KMS-11 (cell line): ENCODE measurements around the gene UBE3B.

ENCODE experiments used
- H2AFZ ChIP-seq: fragments of 200-600 bp; sonication (generic); 2 replicates; pipeline ENCODE4 v1.6.1; 2016; ENCODE audit warnings: antibody characterized with exemption, mixed run types, low read depth
- H3K27ac ChIP-seq: fragments of 200-600 bp; sonication (generic); 2 replicates; pipeline ENCODE4 v1.6.1; 2016; ENCODE audit warnings: mild to moderate bottlenecking, mixed run types
- H3K27me3 ChIP-seq: fragments of 200-600 bp; sonication (generic); 2 replicates; pipeline ENCODE4 v1.6.1; 2017; ENCODE audit warnings: mild to moderate bottlenecking, low read depth, mixed run types, moderate library complexity; ENCODE audit not compliant: insufficient read depth
- H3K36me3 ChIP-seq: fragments of 200-600 bp; sonication (generic); 2 replicates; pipeline ENCODE4 v1.6.1; 2017; ENCODE audit warnings: mild to moderate bottlenecking, mixed run types; ENCODE audit not compliant: insufficient read depth
- H3K4me1 ChIP-seq: fragments of 200-600 bp; sonication (generic); 2 replicates; pipeline ENCODE4 v1.6.1; 2016; ENCODE audit warnings: mild to moderate bottlenecking, low read depth, mixed run types; ENCODE audit not compliant: poor library complexity, severe bottlenecking
- H3K4me2 ChIP-seq: fragments of 200-600 bp; sonication (generic); 2 replicates; pipeline ENCODE4 v1.7.0; 2016; ENCODE audit warnings: mild to moderate bottlenecking, mixed run types
- H3K4me3 ChIP-seq: fragments of 200-600 bp; sonication (generic); IDR thresholded peaks from 2 replicates; pipeline ENCODE4 v1.6.1; 2017; ENCODE audit warnings: low read depth, low read length, mixed read lengths; ENCODE audit not compliant: insufficient read depth
- H3K79me2 ChIP-seq: fragments of 200-600 bp; sonication (generic); 2 replicates; pipeline ENCODE4 v1.6.1; 2016; ENCODE audit warnings: low read depth, mixed run types; ENCODE audit not compliant: insufficient read depth
- H3K9ac ChIP-seq: fragments of 200-600 bp; sonication (generic); 2 replicates; pipeline ENCODE4 v1.6.1; 2016; ENCODE audit warnings: mild to moderate bottlenecking, mixed run types
- H4K20me1 ChIP-seq: fragments of 200-600 bp; sonication (generic); 2 replicates; pipeline ENCODE4 v1.6.1; 2016; ENCODE audit warnings: mild to moderate bottlenecking, mixed run types; ENCODE audit not compliant: insufficient read depth
- CTCF ChIP-seq: fragments of 200-600 bp; sonication (generic); conservative IDR thresholded peaks from 2 replicates; pipeline ENCODE4 v1.6.1; 2017; ENCODE audit warnings: low read depth, mild to moderate bottlenecking, antibody characterized with exemption, low read length, moderate library complexity, mixed read lengths

Gene UBE3B

GRCh38 chr12:109464642-109465351, 12.6 kb upstream of the UBE3B start:
- Histone ChIP-seq H3K4me1 (no peaks in the 10 kb centered on the region), H3K36me3 (no peaks in the 10 kb centered on the region), H3K9ac (no peak overlapping the region), H3K4me2 (no peak overlapping the region), H2AFZ (no peak overlapping the region), H3K79me2 (no peaks in the 10 kb centered on the region), H3K27me3 (no peaks in the 10 kb centered on the region), H3K27ac (no peak overlapping the region), H4K20me1 (no peaks in the 10 kb centered on the region), H3K4me3 (no peak overlapping the region)
- TF ChIP-seq CTCF = no peak

- Histone ChIP-seq H3K4me2 (no peak overlapping the region), H3K27me3 (no peaks in the 10 kb centered on the region), H3K36me3 (no peaks in the 10 kb centered on the region), H3K4me1 (no peaks in the 10 kb centered on the region), H3K27ac (no peak overlapping the region), H3K9ac (no peak overlapping the region), H3K79me2 (no peaks in the 10 kb centered on the region), H3K4me3 (no peak overlapping the region), H2AFZ (no peak overlapping the region), H4K20me1 (no peaks in the 10 kb centered on the region)
- TF ChIP-seq CTCF = no peak
These were observed 11.1 kb upstream of the UBE3B start for GRCh38 chr12:109466305-109466704.

GRCh38 chr12:109466821-109467220, 10.6 kb upstream of the UBE3B start:
- H3K79me2 ChIP-seq = no peaks in the 10 kb centered on the region
- H3K27me3 ChIP-seq = no peaks in the 10 kb centered on the region
- H3K4me1 ChIP-seq = no peaks in the 10 kb centered on the region
- no peak overlapping the region for H3K27ac ChIP-seq
- no peaks in the 10 kb centered on the region for H3K36me3 ChIP-seq
- H4K20me1 ChIP-seq = no peaks in the 10 kb centered on the region
- no peak overlapping the region for H3K4me3 ChIP-seq
- no peak overlapping the region for H3K9ac ChIP-seq
- H2AFZ ChIP-seq = no peak overlapping the region
- H3K4me2 ChIP-seq = no peak overlapping the region
- TF ChIP-seq CTCF = no peak

- no peak overlapping the region for H3K9ac ChIP-seq
- H3K4me3 ChIP-seq = no peak overlapping the region
- H3K27ac ChIP-seq = no peak overlapping the region
- TF ChIP-seq CTCF = no peak
- no peaks in the 10 kb centered on the region for H3K79me2 ChIP-seq
- no peaks in the 10 kb centered on the region for H3K36me3 ChIP-seq
- no peak overlapping the region for H3K4me2 ChIP-seq
- no peaks in the 10 kb centered on the region for H3K27me3 ChIP-seq
- H3K4me1 ChIP-seq = no peaks in the 10 kb centered on the region
- no peak overlapping the region for H2AFZ ChIP-seq
- no peaks in the 10 kb centered on the region for H4K20me1 ChIP-seq
These were observed 9.3 kb upstream of the UBE3B start for GRCh38 chr12:109467978-109468676.
